IPS-18a (cell line): ENCODE data around the gene SRC.
A peak's percentile ranks its signal among the peaks of the same experiment; 100 is the strongest.
"Not testable (repeated sequence)": the region's sequence is repeated elsewhere in the genome, so short reads cannot be mapped to it uniquely, and the experiment has no call there.

ENCODE experiments used
- H3K27ac ChIP-seq: one replicate; pipeline ENCODE4 v1.5.1; 2013; ENCODE audit warnings: low read length
- H3K27me3 ChIP-seq: one replicate; pipeline ENCODE4 v1.6.1; 2013; ENCODE audit warnings: mild to moderate bottlenecking, low read length; ENCODE audit not compliant: control insufficient read depth, insufficient read depth
- H3K36me3 ChIP-seq: one replicate; pipeline ENCODE4 v1.6.1; 2013; ENCODE audit warnings: low read depth, low read length; ENCODE audit not compliant: control insufficient read depth
- H3K4me1 ChIP-seq: one replicate; pipeline ENCODE4 v1.6.1; 2013; ENCODE audit warnings: low read depth, low read length; ENCODE audit not compliant: control insufficient read depth
- H3K4me3 ChIP-seq: one replicate; pipeline ENCODE4 v1.5.1; 2013; ENCODE audit warnings: low read length
- H3K9ac ChIP-seq: one replicate; pipeline ENCODE4 v1.6.1; 2013; ENCODE audit warnings: mild to moderate bottlenecking, low read length, moderate library complexity
- H3K9me3 ChIP-seq: one replicate; pipeline ENCODE4 v1.6.1; 2013; ENCODE audit warnings: low read depth, low read length; ENCODE audit not compliant: control insufficient read depth

The SRC gene

DNA sequence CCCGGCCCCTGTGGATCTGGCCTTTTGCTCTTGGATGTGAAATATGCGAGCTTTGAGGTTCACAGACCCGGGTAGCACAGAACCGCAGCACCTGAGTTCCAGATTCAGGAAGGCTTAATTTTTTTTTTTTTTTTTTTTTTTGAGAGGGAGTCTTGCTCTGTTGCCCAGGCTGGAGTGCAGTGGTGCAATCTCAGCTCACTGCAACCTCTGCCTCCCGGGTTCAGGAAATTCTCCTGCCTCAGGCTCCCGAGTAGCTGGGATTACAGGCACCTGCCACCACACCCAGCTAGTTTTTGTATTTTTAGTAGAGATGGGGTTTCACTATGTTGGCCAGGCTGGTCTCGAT, 6.2 kb upstream of the SRC start:
- not testable (repeated sequence) for H3K4me3 ChIP-seq, H3K4me1 ChIP-seq, H3K27me3 ChIP-seq, H3K27ac ChIP-seq, H3K36me3 ChIP-seq, H3K9ac ChIP-seq, H3K9me3 ChIP-seq

- Histone ChIP-seq H3K9me3 (no peaks in the 10 kb centered on the region), H3K36me3 (no peaks in the 10 kb centered on the region), H3K4me1 (no peaks in the 10 kb centered on the region), H3K27me3 (no peaks in the 10 kb centered on the region), H3K4me3 (no peak overlapping the region), H3K27ac (no peak overlapping the region), H3K9ac (no peak overlapping the region)
These were observed 4.9 kb upstream of the SRC start for GRCh38 chr20:37340998-37341397.

- Histone ChIP-seq H3K4me3 (no peak overlapping the region), H3K27ac (no peak overlapping the region), H3K36me3 (no peaks in the 10 kb centered on the region), H3K27me3 (no peaks in the 10 kb centered on the region), H3K4me1 (no peaks in the 10 kb centered on the region), H3K9ac (no peak overlapping the region), H3K9me3 (no peaks in the 10 kb centered on the region)
These were observed 4.3 kb upstream of the SRC start for GRCh38 chr20:37341632-37342031.

GRCh38 chr20:37342231-37343177, 3.4 kb upstream of the SRC start:
- H3K27ac ChIP-seq: no peak overlapping the region

DNA sequence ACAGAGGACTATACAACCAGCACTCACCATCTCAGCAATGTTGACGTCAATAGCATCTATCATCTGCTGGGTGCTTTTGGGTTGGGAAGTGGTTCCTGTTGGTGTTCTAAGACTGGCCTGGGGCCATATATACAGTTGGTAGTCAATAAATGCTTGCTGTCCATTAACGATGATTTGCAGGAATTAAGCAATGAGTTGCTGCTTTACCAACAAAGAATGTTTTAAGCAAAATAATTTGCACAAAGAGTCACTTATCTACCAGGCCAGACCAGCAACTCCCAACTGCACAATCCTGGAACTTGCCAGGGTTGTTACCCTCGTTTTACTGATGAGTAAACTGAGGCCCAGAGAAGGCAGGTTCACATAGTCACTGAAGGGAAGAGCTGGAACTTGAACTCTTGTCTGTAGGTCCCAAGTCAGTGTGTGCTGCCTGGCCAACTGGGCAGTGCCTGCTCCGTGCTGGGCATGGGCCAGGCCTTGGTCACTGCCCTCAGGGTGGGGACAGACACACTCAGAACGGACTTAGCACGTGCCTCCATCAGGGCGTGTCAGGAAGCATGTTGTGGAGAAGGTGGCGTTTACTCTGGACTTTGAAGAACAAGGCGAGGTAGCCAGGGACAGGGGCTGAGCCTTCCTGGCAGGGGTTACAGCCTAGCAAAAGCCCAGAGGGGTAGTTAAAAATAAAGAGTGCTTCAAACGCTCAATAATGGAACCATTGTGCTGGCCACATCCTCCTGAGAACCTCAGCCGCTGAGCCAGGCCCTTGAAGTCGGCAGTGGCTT, 2.5 kb upstream of the SRC start:
- Histone ChIP-seq H3K36me3 (no peaks in the 10 kb centered on the region), H3K9me3 (no peaks in the 10 kb centered on the region), H3K9ac (no peak overlapping the region), H3K27me3 (no peaks in the 10 kb centered on the region), H3K4me3 (no peak overlapping the region), H3K4me1 (no peaks in the 10 kb centered on the region), H3K27ac (no peak overlapping the region)

More at GRCh38 chr20:37342231-37343177, 3.4 kb upstream of the SRC start:
- no peak overlapping the region for H3K4me3 ChIP-seq
- no peaks in the 10 kb centered on the region for H3K36me3 ChIP-seq
- no peak overlapping the region for H3K9ac ChIP-seq
- H3K4me1 ChIP-seq: no peaks in the 10 kb centered on the region
- no peaks in the 10 kb centered on the region for H3K9me3 ChIP-seq
- no peaks in the 10 kb centered on the region for H3K27me3 ChIP-seq

DNA sequence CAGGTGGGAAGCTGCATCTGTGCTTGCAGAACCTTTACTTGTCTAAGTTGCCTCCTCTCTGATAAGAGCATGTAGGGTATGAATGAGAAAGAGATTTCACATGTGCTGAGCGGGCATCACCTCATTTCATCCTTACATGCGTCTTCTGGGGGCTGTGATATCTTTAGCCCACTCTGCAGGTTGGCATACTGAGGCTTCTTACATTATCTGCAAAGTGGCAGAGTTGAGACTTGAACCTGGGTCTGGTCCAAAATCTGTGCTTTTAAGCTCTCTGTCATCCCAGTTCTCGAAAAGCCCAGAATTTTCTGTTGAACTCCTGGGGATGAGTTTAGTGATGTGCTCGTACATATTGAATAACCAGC, 2.0 kb upstream of the SRC start:
- no peak overlapping the region for H3K27ac ChIP-seq
- no peaks in the 10 kb centered on the region for H3K9me3 ChIP-seq
- H3K36me3 ChIP-seq: no peaks in the 10 kb centered on the region
- no peak overlapping the region for H3K4me3 ChIP-seq
- H3K4me1 ChIP-seq: no peaks in the 10 kb centered on the region
- no peaks in the 10 kb centered on the region for H3K27me3 ChIP-seq
- no peak overlapping the region for H3K9ac ChIP-seq

DNA sequence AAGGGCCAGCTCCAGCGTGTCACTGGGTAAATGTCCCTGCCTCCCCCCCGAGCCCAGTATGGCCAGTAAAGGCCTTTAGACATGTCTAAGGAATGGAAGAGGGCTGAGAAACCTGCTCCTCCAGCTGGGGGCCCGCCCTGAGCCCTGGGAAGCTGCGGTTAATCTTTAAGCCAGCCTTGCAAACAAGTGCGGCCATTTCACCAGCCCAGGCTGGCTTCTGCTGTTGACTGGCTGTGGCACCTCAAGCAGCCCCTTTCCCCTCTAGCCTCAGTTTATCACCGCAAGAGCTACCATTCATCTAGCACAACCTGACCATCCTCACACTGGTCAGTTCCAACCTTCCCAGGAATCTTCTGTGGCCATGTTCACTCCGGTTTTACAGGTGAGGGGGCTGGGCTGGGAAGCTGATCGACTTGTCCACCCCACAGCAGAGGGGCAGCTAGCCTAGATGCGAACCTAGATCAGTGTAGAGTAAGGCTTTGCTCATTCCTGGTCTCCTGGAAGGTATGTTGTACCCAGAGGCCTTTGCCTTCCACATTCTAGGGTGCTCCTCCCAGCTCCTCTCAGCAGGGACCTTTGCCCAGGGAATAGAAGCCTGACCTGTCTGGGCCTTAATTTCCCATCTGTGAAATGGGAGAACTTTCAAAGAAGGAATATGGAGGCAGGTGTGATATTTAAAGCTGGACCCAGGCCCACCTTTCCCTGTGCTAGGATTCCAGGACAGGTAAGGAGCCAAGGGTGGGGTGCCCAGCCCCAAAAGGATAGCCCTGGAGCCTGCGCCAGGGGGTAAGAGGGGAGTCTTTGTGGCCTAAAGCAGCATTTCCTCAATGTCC, 1.2 kb upstream of the SRC start:
- Histone ChIP-seq H3K4me3 (no peak overlapping the region), H3K9ac (no peak overlapping the region), H3K27ac (no peak overlapping the region), H3K27me3 (no peaks in the 10 kb centered on the region), H3K36me3 (no peaks in the 10 kb centered on the region), H3K9me3 (no peaks in the 10 kb centered on the region), H3K4me1 (no peaks in the 10 kb centered on the region)

- H3K4me3 ChIP-seq: peak overlapping the region; percentile 47
These were observed 245 bp downstream of the SRC start for GRCh38 chr20:37346236-37346534.

GRCh38 chr20:37346535-37347346, 801 bp downstream of the SRC start:
- H3K4me3 ChIP-seq: peak overlapping the region; percentile 47
- no peaks in the 10 kb centered on the region for H3K27me3 ChIP-seq
- H3K9ac ChIP-seq: peak overlapping the region; percentile 24
- no peak overlapping the region for H3K27ac ChIP-seq
- H3K36me3 ChIP-seq: no peaks in the 10 kb centered on the region
- H3K9me3 ChIP-seq: no peaks in the 10 kb centered on the region
- H3K4me1 ChIP-seq: no peaks in the 10 kb centered on the region

More at GRCh38 chr20:37346236-37346534, 245 bp downstream of the SRC start:
- Histone ChIP-seq H3K27me3 (no peaks in the 10 kb centered on the region), H3K9me3 (no peaks in the 10 kb centered on the region), H3K4me1 (no peaks in the 10 kb centered on the region), H3K9ac (peak overlapping the region; percentile 24), H3K36me3 (no peaks in the 10 kb centered on the region), H3K27ac (no peak overlapping the region)

- H3K27ac ChIP-seq: no peak overlapping the region
- no peaks in the 10 kb centered on the region for H3K9me3 ChIP-seq
- H3K9ac ChIP-seq: no peak overlapping the region
- H3K4me3 ChIP-seq: no peak overlapping the region
- H3K27me3 ChIP-seq: no peaks in the 10 kb centered on the region
- H3K4me1 ChIP-seq: no peaks in the 10 kb centered on the region
- no peaks in the 10 kb centered on the region for H3K36me3 ChIP-seq
These were observed 1.4 kb downstream of the SRC start for GRCh38 chr20:37347347-37347823.
